T-helper 1 cell (primary cell): Measurements from ENCODE around the gene PRR12.
"Not testable (repeated sequence)": the region's sequence is repeated elsewhere in the genome, so short reads cannot be mapped to it uniquely, and the experiment has no call there.

Source experiments
- DNase-seq, 5 donors: peaks; one replicate each; pipeline ENCODE4 v3.0.0-alpha.2; 2012 to 2020

PRR12 gene

GRCh38 chr19:49592486-49593232, 1.7 kb downstream of the PRR12 start:
- DNase-seq = peak in 1 of 5 donors; percentile 24

GRCh38 chr19:49593233-49594113, 2.5 kb downstream of the PRR12 start:
- peak; percentile 80 to 93 (median 86) for DNase-seq

GRCh38 chr19:49594157-49594992, 3.4 kb downstream of the PRR12 start:
- no peak for DNase-seq

- no peak for DNase-seq
Observed at GRCh38 chr19:49594993-49595818, 4.2 kb downstream of the PRR12 start.

- no peak for DNase-seq
Observed at GRCh38 chr19:49595819-49596404, 4.9 kb downstream of the PRR12 start.

GRCh38 chr19:49596407-49596806, 5.4 kb downstream of the PRR12 start:
- no peak for DNase-seq

GRCh38 chr19:49596954-49597702, 6.1 kb downstream of the PRR12 start:
- DNase-seq = no peak

GRCh38 chr19:49597703-49597974, 6.7 kb downstream of the PRR12 start:
- no peak for DNase-seq

- DNase-seq = no peak
Observed at GRCh38 chr19:49599378-49600295, 8.7 kb downstream of the PRR12 start.

- DNase-seq = no peak
Observed at GRCh38 chr19:49601482-49602038, 10.6 kb downstream of the PRR12 start.

- no peak for DNase-seq
Observed at GRCh38 chr19:49602806-49603205, 11.8 kb downstream of the PRR12 start.

- DNase-seq = no peak
Observed at GRCh38 chr19:49605605-49606004, 14.6 kb downstream of the PRR12 start.

GRCh38 chr19:49609499-49610092, 18.6 kb downstream of the PRR12 start:
- no peak for DNase-seq

- DNase-seq = no peak
Observed at GRCh38 chr19:49613374-49613773, 22.4 kb downstream of the PRR12 start.

- no peak for DNase-seq
Observed at GRCh38 chr19:49614096-49614833, 23.3 kb downstream of the PRR12 start.

- DNase-seq = no peak
Observed at GRCh38 chr19:49615861-49616260, 24.9 kb downstream of the PRR12 start.

- no peak for DNase-seq
Observed at GRCh38 chr19:49616532-49616931, 25.6 kb downstream of the PRR12 start.

GRCh38 chr19:49616945-49617344, 26.0 kb downstream of the PRR12 start:
- no peak for DNase-seq

GRCh38 chr19:49617860-49618259, 26.9 kb downstream of the PRR12 start:
- not testable (repeated sequence) for DNase-seq
